Measurements from ENCODE around the gene RANGRF.
A peak's percentile ranks its signal among the peaks of the same experiment; 100 is the strongest.

The RANGRF gene

DNA sequence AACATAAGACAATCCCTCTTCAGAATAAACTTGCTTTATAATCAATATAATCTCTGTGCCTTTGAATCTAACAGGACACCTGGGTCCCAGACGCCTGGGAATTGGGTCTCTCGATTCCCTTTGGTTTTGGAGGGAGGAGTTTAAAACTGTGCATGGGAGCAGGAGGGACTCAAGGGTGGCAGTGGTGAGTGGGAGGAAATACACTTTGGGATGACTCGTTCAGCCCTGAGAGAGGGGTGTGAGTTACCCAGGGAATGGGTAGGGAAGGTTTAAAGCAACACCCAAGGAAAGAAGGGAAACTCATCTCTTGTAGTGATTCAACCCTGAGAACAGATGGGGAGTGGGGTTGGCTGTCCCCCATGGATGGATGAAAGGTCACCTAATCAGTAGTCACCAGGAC lies 1.6 kb downstream of the RANGRF start:
- Histone ChIP-seq H3K9me3 (replicated peaks; ENCODE audit: insufficient read depth, low read length) (no peaks in the 10 kb centered on the region), H4K20me1 (ENCODE audit: insufficient read depth, low read length) (no peaks in the 10 kb centered on the region), H3F3A (ENCODE audit: insufficient read depth, low read length) (no peaks in the 10 kb centered on the region), H3K79me2 (ENCODE audit: low read length) (peaks cover 8% of the 10 kb centered on the region), H3K9ac (ENCODE audit: low read length) (no peak overlapping the region), H3K4me3 (ENCODE audit: low read length) (no peak overlapping the region), H3K4me1 (ENCODE audit: low read length) (peaks cover 3% of the 10 kb centered on the region; the same call in 1 of the 2 replicates), H3K9me2 (replicated peaks; ENCODE audit: insufficient read depth, low read length) (no peaks in the 10 kb centered on the region), H3K27me3 (replicated peaks; ENCODE audit: insufficient read depth, low read length) (no peaks in the 10 kb centered on the region), H3K36me3 (replicated peaks; ENCODE audit: insufficient read depth, low read length) (no peaks in the 10 kb centered on the region), H2AFZ (ENCODE audit: low read length) (no peak overlapping the region), H3K27ac (ENCODE audit: low read length) (no peak overlapping the region), H3K4me2 (ENCODE audit: low read depth, low read length) (peak overlapping the region; percentile 93; the same call in 1 of the 2 replicates)
- DNase-seq, result no peak
- no peak for TF ChIP-seq EZH2phosphoT487 (IDR thresholded peaks at IDR 0.05; ENCODE audit: low read length)
- TF ChIP-seq, protein P1, sequence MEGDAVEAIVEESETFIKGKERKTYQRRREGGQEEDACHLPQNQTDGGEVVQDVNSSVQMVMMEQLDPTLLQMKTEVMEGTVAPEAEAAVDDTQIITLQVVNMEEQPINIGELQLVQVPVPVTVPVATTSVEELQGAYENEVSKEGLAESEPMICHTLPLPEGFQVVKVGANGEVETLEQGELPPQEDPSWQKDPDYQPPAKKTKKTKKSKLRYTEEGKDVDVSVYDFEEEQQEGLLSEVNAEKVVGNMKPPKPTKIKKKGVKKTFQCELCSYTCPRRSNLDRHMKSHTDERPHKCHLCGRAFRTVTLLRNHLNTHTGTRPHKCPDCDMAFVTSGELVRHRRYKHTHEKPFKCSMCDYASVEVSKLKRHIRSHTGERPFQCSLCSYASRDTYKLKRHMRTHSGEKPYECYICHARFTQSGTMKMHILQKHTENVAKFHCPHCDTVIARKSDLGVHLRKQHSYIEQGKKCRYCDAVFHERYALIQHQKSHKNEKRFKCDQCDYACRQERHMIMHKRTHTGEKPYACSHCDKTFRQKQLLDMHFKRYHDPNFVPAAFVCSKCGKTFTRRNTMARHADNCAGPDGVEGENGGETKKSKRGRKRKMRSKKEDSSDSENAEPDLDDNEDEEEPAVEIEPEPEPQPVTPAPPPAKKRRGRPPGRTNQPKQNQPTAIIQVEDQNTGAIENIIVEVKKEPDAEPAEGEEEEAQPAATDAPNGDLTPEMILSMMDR (IDR thresholded peaks at IDR 0.05; ENCODE audit: low read length), result no peak
- TF ChIP-seq EZH2 (optimal IDR thresholded peaks at IDR 0.05; ENCODE audit: low read depth, low read length), result no peak

DNA sequence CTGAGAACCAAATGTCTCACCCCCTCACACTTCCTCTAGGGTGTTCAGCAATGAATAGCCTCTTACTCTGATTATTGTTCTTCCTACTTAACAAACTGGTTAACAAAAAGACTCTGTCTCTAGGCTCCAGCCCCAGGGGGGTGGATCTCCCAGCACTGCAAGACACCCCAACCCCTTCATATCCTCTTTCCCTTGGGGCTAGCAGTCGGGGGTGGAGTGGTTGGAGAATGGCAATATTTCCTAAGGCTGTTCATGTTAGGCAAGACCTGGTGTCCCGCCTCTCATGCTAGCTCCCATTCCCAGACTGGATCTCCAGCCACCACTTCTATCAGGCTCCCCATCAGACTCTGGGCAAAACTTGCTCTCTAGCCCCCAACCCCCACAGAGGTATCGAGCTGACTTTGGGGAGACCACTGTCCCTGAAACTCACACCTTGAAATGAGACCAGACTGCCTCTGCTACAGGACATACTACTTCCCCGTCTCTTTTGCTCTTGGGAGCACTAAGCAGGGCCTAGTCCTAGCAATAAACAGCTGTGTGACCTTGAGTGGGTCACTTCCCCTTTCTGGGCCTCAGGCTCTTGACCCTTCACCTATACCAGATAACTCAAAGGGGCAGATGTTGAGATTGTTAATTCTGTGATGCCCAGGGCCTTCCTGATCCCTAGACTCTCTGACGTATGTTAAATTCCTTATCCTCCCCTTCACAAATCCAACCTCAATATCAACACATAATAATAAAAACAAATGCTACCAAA lies 4.3 kb downstream of the RANGRF start:
- no peak overlapping the region for H3K27ac ChIP-seq (ENCODE audit: low read length)

DNA sequence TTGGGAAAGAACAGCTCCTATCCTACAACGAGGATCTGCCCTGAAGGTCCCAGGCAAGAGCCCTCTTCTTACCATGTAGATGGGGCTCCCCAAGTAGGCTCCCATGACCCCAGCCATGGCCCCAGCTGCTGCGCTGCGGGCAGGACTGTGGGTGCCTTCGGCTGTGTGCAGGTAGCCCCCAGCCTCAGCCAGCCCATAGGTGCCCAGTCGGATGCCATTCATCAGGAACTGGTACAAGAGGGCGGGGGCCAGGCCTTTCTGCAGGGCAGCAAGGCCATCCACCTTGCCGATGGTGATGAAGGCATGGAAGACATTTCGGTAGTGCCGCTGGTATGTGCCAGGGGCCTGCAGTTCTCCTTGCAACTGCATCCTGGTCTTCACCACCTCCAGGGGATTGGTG lies 5.9 kb downstream of the RANGRF start:
- H3K4me3 ChIP-seq (ENCODE audit: low read length), result no peak overlapping the region
- no peak overlapping the region for H3K27ac ChIP-seq (ENCODE audit: low read length)
- H3K79me2 ChIP-seq (ENCODE audit: low read length), result peaks cover 5% of the 10 kb centered on the region
- TF ChIP-seq EZH2 (optimal IDR thresholded peaks at IDR 0.05; ENCODE audit: low read depth, low read length) (no peak), EZH2phosphoT487 (IDR thresholded peaks at IDR 0.05; ENCODE audit: low read length) (no peak)
- TF ChIP-seq, protein P1 (IDR thresholded peaks at IDR 0.05; ENCODE audit: low read length), result no peak
- H3K4me1 ChIP-seq (ENCODE audit: low read length), result peaks cover 3% of the 10 kb centered on the region; the same call in 1 of the 2 replicates
- H3K27me3 ChIP-seq (replicated peaks; ENCODE audit: insufficient read depth, low read length), result no peaks in the 10 kb centered on the region
- H3K9ac ChIP-seq (ENCODE audit: low read length), result no peak overlapping the region
- 0 out of 2 replicates have a peak, but pooled peaks cover 6% of the 10 kb centered on the region for H3F3A ChIP-seq (ENCODE audit: insufficient read depth, low read length)
- no peak for DNase-seq
- no peaks in the 10 kb centered on the region for H4K20me1 ChIP-seq (ENCODE audit: insufficient read depth, low read length)
- no peak overlapping the region for H3K4me2 ChIP-seq (ENCODE audit: low read depth, low read length)
- H3K9me3 ChIP-seq (replicated peaks; ENCODE audit: insufficient read depth, low read length), result no peaks in the 10 kb centered on the region
- H2AFZ ChIP-seq (ENCODE audit: low read length), result peak overlapping the region; percentile 88; the same call in 1 of the 2 replicates
- no peaks in the 10 kb centered on the region for H3K9me2 ChIP-seq (replicated peaks; ENCODE audit: insufficient read depth, low read length)
- H3K36me3 ChIP-seq (replicated peaks; ENCODE audit: insufficient read depth, low read length), result no peaks in the 10 kb centered on the region

More for the DNA sequence above, 4.3 kb downstream of the RANGRF start:
- 0 out of 2 replicates have a peak, but pooled peaks cover 6% of the 10 kb centered on the region for H3F3A ChIP-seq (ENCODE audit: insufficient read depth, low read length)
- no peak overlapping the region for H3K4me2 ChIP-seq (ENCODE audit: low read depth, low read length)
- H3K79me2 ChIP-seq (ENCODE audit: low read length), result peaks cover 8% of the 10 kb centered on the region
- H3K27me3 ChIP-seq (replicated peaks; ENCODE audit: insufficient read depth, low read length), result no peaks in the 10 kb centered on the region
- H3K4me1 ChIP-seq (ENCODE audit: low read length), result peaks cover 3% of the 10 kb centered on the region; the same call in 1 of the 2 replicates
- no peak overlapping the region for H3K4me3 ChIP-seq (ENCODE audit: low read length)
- H3K9me2 ChIP-seq (replicated peaks; ENCODE audit: insufficient read depth, low read length), result no peaks in the 10 kb centered on the region
- DNase-seq, result no peak
- H3K36me3 ChIP-seq (replicated peaks; ENCODE audit: insufficient read depth, low read length), result no peaks in the 10 kb centered on the region
- H2AFZ ChIP-seq (ENCODE audit: low read length), result no peak overlapping the region
- H3K9me3 ChIP-seq (replicated peaks; ENCODE audit: insufficient read depth, low read length), result no peaks in the 10 kb centered on the region
- H3K9ac ChIP-seq (ENCODE audit: low read length), result no peak overlapping the region
- H4K20me1 ChIP-seq (ENCODE audit: insufficient read depth, low read length), result no peaks in the 10 kb centered on the region
- TF ChIP-seq EZH2phosphoT487 (IDR thresholded peaks at IDR 0.05; ENCODE audit: low read length), result no peak
- TF ChIP-seq, protein P1 (IDR thresholded peaks at IDR 0.05; ENCODE audit: low read length), result no peak
- TF ChIP-seq EZH2 (optimal IDR thresholded peaks at IDR 0.05; ENCODE audit: low read depth, low read length), result no peak
